NCI-H1436 treated with DMSO at 0.1 percent for 48 hours (cell line): Measurements from ENCODE around the gene SBNO2.

Experiments used
- DNase-seq: peaks from one replicate; lab custom pipeline; 2025; lab: John Stamatoyannopoulos, UW

SBNO2 gene

GRCh38 chr19:1087813-1088415 is 86.2 kb downstream of the SBNO2 start:
- no peak for DNase-seq

- no peak for DNase-seq
Observed at GRCh38 chr19:1086613-1087012, 87.5 kb downstream of the SBNO2 start.

- DNase-seq = no peak
Observed at GRCh38 chr19:1085676-1086442, 88.2 kb downstream of the SBNO2 start.

- no peak for DNase-seq
Observed at GRCh38 chr19:1085053-1085658, 88.9 kb downstream of the SBNO2 start.

- DNase-seq = no peak
Observed at GRCh38 chr19:1084024-1084868, 89.8 kb downstream of the SBNO2 start.

- no peak for DNase-seq
Observed at GRCh38 chr19:1082928-1083816, 90.9 kb downstream of the SBNO2 start.

GRCh38 chr19:1082165-1082927 is 91.7 kb downstream of the SBNO2 start:
- DNase-seq = peak; percentile 67

GRCh38 chr19:1081301-1082164 is 92.5 kb downstream of the SBNO2 start:
- DNase-seq = no peak

GRCh38 chr19:1080360-1081161 is 93.5 kb downstream of the SBNO2 start:
- no peak for DNase-seq

- DNase-seq = no peak
Observed at GRCh38 chr19:1079566-1080111, 94.4 kb downstream of the SBNO2 start.

GRCh38 chr19:1076951-1077350 is 97.1 kb downstream of the SBNO2 start:
- no peak for DNase-seq

GRCh38 chr19:1076046-1076386 is 98.1 kb downstream of the SBNO2 start:
- no peak for DNase-seq

- peak; percentile 67 for DNase-seq
Observed at GRCh38 chr19:1074544-1075283, 99.4 kb downstream of the SBNO2 start.

- DNase-seq = no peak
Observed at GRCh38 chr19:1073956-1074517, 100.0 kb downstream of the SBNO2 start.

- DNase-seq = no peak
Observed at GRCh38 chr19:1073063-1073955, 100.8 kb downstream of the SBNO2 start.

GRCh38 chr19:1072371-1073015 is 101.6 kb downstream of the SBNO2 start:
- DNase-seq = no peak
